22Rv1 (cell line): ENCODE measurements around the gene FPGS.
"Not testable (repeated sequence)": the region's sequence is repeated elsewhere in the genome, so short reads cannot be mapped to it uniquely, and the experiment has no call there.

ENCODE experiments used
- H3K27ac ChIP-seq: fragments of 450-650 bp; 2 replicates; pipeline ENCODE4 v1.5.1; 2017
- ZFX ChIP-seq: fragments of 450-650 bp; IDR thresholded peaks from 2 replicates; pipeline ENCODE4 v1.6.1; 2017; ENCODE audit warnings: antibody characterized with exemption, borderline replicate concordance
- TF ChIP-seq, protein P1 (sequence below): fragments of 450-650 bp; IDR thresholded peaks from 2 replicates; pipeline ENCODE4 v1.5.1; 2017; ENCODE audit warnings: mild to moderate bottlenecking

The FPGS gene

DNA sequence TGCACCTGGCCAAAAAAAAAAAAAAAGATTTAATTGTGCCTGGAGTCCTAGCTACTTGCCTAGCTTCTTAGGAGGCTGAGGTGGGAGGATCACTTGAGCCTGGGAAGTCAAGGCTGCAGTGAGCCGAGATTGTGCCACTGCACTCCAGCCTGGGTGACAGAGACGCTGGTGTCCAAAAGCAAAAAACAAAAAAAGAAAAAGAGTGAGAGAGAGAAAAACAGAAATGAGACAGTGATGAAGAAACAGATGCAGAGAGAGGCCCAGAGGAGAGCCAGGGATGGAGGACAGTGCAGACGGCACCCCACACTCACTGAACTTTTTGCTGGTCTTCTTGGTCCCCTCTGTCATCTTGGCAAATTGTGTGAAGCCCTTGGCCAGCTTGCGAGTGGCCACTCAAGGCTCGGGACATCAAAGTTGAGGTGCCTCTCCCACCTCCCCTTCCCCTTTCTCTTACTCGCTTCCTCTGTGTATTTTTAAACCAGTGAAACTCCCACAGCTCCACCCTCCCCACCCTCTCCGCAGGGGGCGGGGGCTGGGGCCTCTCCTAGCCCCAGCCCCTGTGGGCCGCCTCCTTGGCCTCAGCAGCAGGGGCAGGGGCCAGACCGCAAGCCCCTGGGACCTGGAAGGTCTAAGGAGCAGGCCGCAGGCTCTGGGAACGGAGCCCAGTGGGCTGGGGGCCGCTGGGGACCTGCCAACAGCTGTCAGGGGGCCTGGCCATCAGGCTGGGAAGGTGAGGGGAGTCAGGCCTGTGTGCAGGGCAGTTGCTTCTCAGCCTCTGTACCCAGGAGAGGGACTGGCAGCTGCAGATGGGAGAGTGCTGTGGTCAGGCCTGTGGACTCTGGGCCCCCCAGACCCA is 24.2 kb upstream of the FPGS start, which contains the start of gene SH2D3C:
SH2D3C (minus strand) TSS at position 387 of the 856 bp plus-strand sequence; CDS start at position 348, 39 bp downstream.
- H3K27ac ChIP-seq, result no peak within 1 kb of the TSS
- TF ChIP-seq ZFX, result no peak
- TF ChIP-seq, protein P1, sequence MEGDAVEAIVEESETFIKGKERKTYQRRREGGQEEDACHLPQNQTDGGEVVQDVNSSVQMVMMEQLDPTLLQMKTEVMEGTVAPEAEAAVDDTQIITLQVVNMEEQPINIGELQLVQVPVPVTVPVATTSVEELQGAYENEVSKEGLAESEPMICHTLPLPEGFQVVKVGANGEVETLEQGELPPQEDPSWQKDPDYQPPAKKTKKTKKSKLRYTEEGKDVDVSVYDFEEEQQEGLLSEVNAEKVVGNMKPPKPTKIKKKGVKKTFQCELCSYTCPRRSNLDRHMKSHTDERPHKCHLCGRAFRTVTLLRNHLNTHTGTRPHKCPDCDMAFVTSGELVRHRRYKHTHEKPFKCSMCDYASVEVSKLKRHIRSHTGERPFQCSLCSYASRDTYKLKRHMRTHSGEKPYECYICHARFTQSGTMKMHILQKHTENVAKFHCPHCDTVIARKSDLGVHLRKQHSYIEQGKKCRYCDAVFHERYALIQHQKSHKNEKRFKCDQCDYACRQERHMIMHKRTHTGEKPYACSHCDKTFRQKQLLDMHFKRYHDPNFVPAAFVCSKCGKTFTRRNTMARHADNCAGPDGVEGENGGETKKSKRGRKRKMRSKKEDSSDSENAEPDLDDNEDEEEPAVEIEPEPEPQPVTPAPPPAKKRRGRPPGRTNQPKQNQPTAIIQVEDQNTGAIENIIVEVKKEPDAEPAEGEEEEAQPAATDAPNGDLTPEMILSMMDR, result no peak

DNA sequence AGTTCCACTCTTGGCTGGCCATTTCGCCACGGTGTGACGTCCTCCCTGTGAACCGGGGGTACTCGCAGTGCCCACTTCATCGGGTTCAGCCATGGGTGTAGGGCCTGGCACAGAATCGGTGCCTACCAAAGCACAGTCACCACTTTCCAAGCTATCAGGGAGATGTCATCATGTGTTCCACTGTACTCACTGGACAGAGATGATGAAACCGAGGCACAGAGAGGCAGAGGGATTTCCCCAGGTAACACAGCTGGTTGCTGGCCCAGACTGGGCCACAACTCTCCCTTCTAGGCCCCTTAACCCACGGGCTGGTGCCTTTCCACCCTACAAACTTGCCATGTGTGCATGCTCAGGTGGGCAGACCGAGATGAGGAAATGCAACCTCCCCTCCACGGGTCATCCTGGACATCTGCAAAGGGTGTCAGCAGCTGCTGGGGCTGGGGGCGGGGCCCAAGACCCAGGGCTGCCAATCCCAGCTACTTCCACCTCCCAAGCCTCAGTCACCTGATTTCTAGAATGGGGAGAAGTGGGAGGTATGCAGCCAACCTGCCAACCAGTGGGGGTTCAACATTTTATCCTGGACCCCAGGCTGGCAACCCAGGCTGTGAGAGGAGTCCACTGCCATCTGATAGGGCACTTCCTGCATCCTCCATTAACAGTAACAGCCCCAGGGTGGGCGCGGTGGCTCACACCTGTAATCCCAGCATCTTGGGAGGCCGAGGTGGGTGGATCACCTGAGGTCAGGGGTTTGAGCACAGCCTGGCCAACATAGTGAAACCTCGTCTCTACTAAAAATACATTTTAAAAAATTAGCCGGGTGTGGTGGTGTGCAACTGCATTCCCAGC is 23.3 kb upstream of the FPGS start:
- no peak overlapping the region for H3K27ac ChIP-seq
- no peak for TF ChIP-seq ZFX
- TF ChIP-seq, protein P1, result no peak

DNA sequence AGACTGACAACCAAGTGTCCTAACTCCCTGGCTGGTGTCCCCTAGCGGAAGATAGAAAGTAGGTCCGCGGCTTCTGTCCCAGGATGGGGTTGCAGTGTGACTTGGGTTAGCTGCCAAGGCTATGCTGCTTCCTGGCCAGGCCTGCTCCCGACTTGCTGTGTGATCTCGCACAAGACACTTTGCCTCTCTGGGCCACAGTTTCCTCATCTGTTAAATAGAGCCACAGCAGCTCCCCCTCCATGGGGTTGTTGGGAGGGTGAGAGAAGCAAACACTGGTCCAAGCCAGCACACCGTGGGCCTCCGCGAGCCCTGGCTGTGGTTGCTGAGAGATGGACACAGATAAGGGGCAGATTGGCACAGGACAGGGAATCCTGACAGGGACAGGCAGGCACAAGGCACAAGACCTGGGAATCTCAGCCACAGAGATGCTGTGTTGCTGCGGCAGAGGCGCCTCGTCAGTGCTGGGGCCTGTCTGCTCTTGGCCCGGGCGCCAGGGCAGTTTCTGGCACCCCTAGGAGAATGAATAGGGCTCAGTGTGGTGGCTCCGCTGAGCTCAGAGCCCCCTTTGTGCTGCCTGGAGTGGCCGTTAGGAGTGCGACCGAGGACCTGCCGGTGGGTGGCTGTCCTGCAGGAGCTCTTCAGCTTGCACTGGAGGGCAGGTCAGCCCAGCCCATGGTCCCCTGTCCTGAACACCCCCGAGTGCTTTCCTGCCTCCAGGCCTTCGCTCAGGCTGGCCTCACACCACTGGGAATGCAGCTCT is 22.4 kb upstream of the FPGS start:
- no peak overlapping the region for H3K27ac ChIP-seq

DNA sequence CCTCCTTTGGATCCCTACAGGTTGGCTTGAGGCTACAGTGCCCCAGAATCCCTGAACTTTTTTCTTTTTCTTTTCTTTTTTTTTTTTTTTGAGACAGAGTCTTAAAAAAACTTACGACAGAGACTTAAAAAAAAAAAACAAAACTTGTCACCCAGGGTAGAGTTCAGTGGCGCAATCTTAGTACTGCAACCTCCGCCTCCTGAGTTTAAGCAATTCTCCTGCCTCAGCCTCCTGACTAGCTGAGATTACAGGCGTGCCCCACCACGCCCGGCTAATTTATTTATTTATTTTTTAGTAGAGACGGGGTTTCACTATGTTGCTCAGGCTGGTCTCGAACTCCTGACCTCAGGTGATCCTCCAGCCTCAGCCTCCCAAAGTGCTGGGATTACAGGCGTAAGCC is 21.8 kb upstream of the FPGS start:
- not testable (repeated sequence) for H3K27ac ChIP-seq

More for the DNA sequence above, 22.4 kb upstream of the FPGS start:
- TF ChIP-seq, protein P1, result no peak
- TF ChIP-seq ZFX, result no peak

GRCh38 chr9:127781806-127782205 is 20.9 kb upstream of the FPGS start:
- H3K27ac ChIP-seq, result no peak overlapping the region
- TF ChIP-seq, protein P1, result no peak
- no peak for TF ChIP-seq ZFX

GRCh38 chr9:127783111-127784008 is 19.3 kb upstream of the FPGS start:
- no peak for TF ChIP-seq ZFX
- TF ChIP-seq, protein P1, result no peak
- H3K27ac ChIP-seq, result no peak overlapping the region
